Spleen (tissue), 11 donors: ENCODE data around the gene APP. TPM values are rescaled to one million over a fixed set of nuclear protein-coding genes. Genes with fewer than 3 reads are reported as not detected.

Source experiments
- DNase-seq: peaks from one replicate; pipeline ENCODE4 v3.0.0-alpha.2; 2020
- H3K27ac ChIP-seq, 8 donors: fragments of 200-600 bp; sonication (generic) in 7 of 8; 1 replicate in 4 of 8; 2 replicates in 4 of 8; pipeline versions ENCODE4 v1.5.0 to v1.8.0; 2016 to 2021; ENCODE audit warnings: inconsistent platforms in 4 of 8, mild to moderate bottlenecking in 4 of 8, moderate library complexity in 1 of 8
- H3K27me3 ChIP-seq, 7 donors: fragments of 200-600 bp; sonication (generic) in 6 of 7; replicated peaks in 1 of 7; 1 replicate in 4 of 7; 2 replicates in 3 of 7; pipeline versions ENCODE4 v1.5.0 to v1.8.0; 2016 to 2021; ENCODE audit warnings: inconsistent platforms in 3 of 7, mild to moderate bottlenecking in 1 of 7
- H3K36me3 ChIP-seq, 6 donors: fragments of 200-600 bp; sonication (generic) in 5 of 6; 1 replicate in 4 of 6; 2 replicates in 2 of 6; pipeline versions ENCODE4 v1.5.0 to v1.8.0; 2016 to 2021; ENCODE audit warnings: inconsistent platforms in 2 of 6
- H3K4me1 ChIP-seq, 6 donors: fragments of 200-600 bp; sonication (generic) in 5 of 6; 1 replicate in 3 of 6; 2 replicates in 3 of 6; pipeline versions ENCODE4 v1.5.0 to v1.8.0; 2016 to 2021; ENCODE audit warnings: inconsistent platforms in 3 of 6
- H3K4me3 ChIP-seq, 8 donors: fragments of 200-600 bp; sonication (generic) in 7 of 8; 1 replicate in 4 of 8; 2 replicates in 4 of 8; pipeline versions ENCODE4 v1.5.0 to v1.8.0; 2016 to 2021; ENCODE audit warnings: inconsistent platforms in 4 of 8, mild to moderate bottlenecking in 4 of 8, moderate library complexity in 2 of 8
- H3K9me3 ChIP-seq, 8 donors: fragments of 200-600 bp; sonication (generic) in 7 of 8; 1 replicate in 4 of 8; 2 replicates in 4 of 8; pipeline versions ENCODE4 v1.5.0 to v1.8.0; 2016 to 2021; ENCODE audit warnings: inconsistent platforms in 4 of 8
- CTCF ChIP-seq, 11 experiments: fragments of 200-600 bp in 7 of 11; fragments of 450-650 bp in 4 of 11; sonication (generic) in 4 of 11; IDR thresholded peaks in 8 of 11; conservative IDR thresholded peaks in 3 of 11; 1 replicate in 7 of 11; 2 replicates in 4 of 11; pipeline versions ENCODE4 v1.4.0 to v1.8.0; 2016 to 2021; ENCODE audit warnings: antibody characterized with exemption in 11 of 11, inconsistent platforms in 4 of 11, mild to moderate bottlenecking in 1 of 11
- POLR2A ChIP-seq, 3 donors: fragments of 450-650 bp; IDR thresholded peaks; one replicate each; pipeline ENCODE4 v1.5.1; 2017; ENCODE audit warnings: antibody characterized with exemption in 3 of 3, mild to moderate bottlenecking in 1 of 3
- POLR2AphosphoS5 ChIP-seq, 3 donors: sonication (generic); formaldehyde crosslinking; IDR thresholded peaks; one replicate each; pipeline ENCODE4 v1.5.1; 2017; ENCODE audit warnings: antibody characterized with exemption in 3 of 3
- WGBS, 5 donors: extraction: QIAGEN DNeasy Blood & Tissue Kit in 3 of 5; methylation state at CpG; one replicate each; pipeline versions ENCODE4 v1.1.5 to v1.1.7; 2013 to 2018; 5-methylcytosine and 5-hydroxymethylcytosine counted together
- intact Hi-C: fragments of 100-400 bp; cut with DNase I; formaldehyde crosslinking; loops from one replicate; pipeline ENCODE4 v1.15.0; 2023; ENCODE audit warnings: low total_unique reads
- polyA plus RNA-seq, 3 donors: library from polyadenylated mRNA; stranded (reverse); fragments of 200-250 nt; gene quantifications; one replicate each; pipeline ENCODE4 v1.2.1, GENCODE V29; 2013
- total RNA-seq, 7 donors: library from RNA; depleted of rRNA in 3 of 7; stranded (reverse); fragments of >200 nt in 3 of 7; fragmentation: NEBNext Ultra II Directional in 4 of 7; extraction: Animal tissue kit (Norgen Biotek cat#: 25700) in 4 of 7; gene quantifications; one replicate each; pipeline versions ENCODE4 v1.1.0 to v1.2.1, GENCODE V29; 2016 to 2021
- donor health status: healthy with polysubstance abuse.
- donor health status: DM: no; HTN: no; CAD: no; lungs with moderate emphysema.
- donor health status: DM: no; HTN: no; CAD: no.
- donor health status: Bipolar disorder and iron deficiency.
- donor health status: healthy.
- donor health status: DM: no; HTN: no; CAD: no.
- donor health status: DM: yes; HTN: yes; CAD: no.

The APP gene
- total and polyA plus RNA-seq, 10 donors, result 25.3 to 398 (median 282) TPM

DNA sequence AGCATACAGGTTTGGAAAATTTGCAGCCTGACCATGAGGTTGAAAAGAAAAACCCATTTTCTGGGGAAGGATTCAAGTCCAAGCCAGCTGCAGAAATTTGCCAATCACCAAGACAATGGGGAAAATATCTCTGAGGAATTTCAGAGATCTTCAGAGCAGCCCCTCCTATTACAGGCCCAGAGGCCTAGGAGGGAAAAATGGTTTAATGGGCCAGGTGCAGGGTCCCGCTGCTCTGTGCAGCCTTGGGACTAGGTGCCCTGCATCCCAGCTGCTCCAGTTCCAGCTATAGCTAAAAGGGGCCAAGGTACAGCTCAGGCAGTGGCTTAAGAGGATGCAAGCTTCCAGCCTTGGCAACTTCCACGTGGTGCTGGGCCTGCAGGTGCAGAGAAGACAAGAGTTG lies 322.3 kb downstream of the APP start:
- intact Hi-C loops, result no loop called here
- Histone ChIP-seq H3K36me3 (no peaks in the 10 kb centered on the region), H3K27ac (no peak overlapping the region), H3K4me1 (no peaks in the 10 kb centered on the region), H3K27me3 (no peaks in the 10 kb centered on the region), H3K4me3 (no peak overlapping the region), H3K9me3 (peaks cover 0 to 17% (median 4%) of the 10 kb centered on the region in 8 donors)
- 49 to 70% (median 61%) methylated on average over 2 of the region's 2 CpGs for WGBS, 5 donors
- DNase-seq, result no peak
- TF ChIP-seq POLR2AphosphoS5 (IDR thresholded peaks at IDR 0.05) (no peak), POLR2A (IDR thresholded peaks at IDR 0.05) (no peak), CTCF (IDR thresholded peaks at IDR 0.05 in 8 of 11, conservative IDR thresholded peaks at IDR 0.05 in 3 of 11) (no peak)

DNA sequence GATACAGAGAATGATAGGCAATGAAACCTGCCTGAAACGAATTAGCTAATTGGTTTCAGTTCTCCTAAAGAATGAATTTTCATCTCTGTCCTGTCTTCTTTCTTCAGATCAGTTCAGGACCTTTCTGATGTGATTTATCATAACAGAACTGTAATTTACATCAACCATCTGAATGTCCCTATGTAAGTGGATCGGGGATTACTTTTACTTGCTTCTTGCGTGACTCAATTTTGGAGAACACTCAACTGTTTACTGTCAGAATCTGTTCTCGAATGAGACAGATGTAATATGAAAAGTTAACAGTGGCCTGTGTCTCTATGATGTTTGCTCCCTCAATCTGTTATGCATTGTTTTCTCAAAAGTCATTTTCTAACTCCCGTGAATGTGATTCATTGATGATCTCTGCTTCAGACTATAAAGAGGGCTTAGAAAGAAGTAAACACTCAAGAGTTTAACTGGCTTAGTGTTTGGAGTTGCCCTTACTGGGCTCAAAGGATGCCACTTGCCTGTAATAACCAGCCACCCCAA lies 324.8 kb downstream of the APP start:
- intact Hi-C loops, result no loop called here
- no peaks in the 10 kb centered on the region for H3K4me1 ChIP-seq
- peaks cover 0 to 19% (median 4%) of the 10 kb centered on the region in 8 donors for H3K9me3 ChIP-seq
- no peaks in the 10 kb centered on the region for H3K36me3 ChIP-seq
- H3K27ac ChIP-seq, result no peak overlapping the region
- H3K27me3 ChIP-seq, result peaks cover 0 to 5% (median 0%) of the 10 kb centered on the region in 7 donors
- DNase-seq, result no peak
- 46 to 74% (median 67%) methylated on average over 5 of the region's 5 CpGs for WGBS, 5 donors
- TF ChIP-seq CTCF (IDR thresholded peaks at IDR 0.05 in 8 of 11, conservative IDR thresholded peaks at IDR 0.05 in 3 of 11) (no peak), POLR2AphosphoS5 (IDR thresholded peaks at IDR 0.05) (no peak), POLR2A (IDR thresholded peaks at IDR 0.05) (no peak)
- H3K4me3 ChIP-seq, result no peak overlapping the region

GRCh38 chr21:25842925-25843324 lies 327.6 kb downstream of the APP start:
- no peaks in the 10 kb centered on the region for H3K4me1 ChIP-seq
- H3K27me3 ChIP-seq, result peaks cover 0 to 5% (median 0%) of the 10 kb centered on the region in 7 donors
- WGBS, 5 donors, result 51 to 57% (median 54%) methylated on average over 3 of the region's 3 CpGs

DNA sequence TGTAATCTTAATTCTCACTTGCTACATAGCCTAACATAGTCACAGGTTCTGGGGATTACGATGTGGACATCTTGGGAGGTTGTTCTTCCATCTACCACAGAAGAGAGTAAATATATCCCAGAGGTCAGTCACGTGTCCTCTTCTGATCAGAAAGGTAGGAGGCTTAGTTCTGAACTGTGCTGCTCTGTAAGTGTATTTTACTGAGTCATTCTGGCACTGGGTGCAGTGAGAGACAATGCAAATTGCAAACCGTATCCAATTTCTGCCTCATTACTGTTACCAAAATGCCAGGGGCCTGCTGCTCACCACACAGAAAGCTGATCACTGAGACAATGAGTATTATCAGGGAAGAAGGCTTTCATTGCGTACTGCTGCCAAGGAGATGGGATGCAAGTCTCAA lies 331.8 kb downstream of the APP start:
- Histone ChIP-seq H3K27me3 (peaks cover 0 to 5% (median 0%) of the 10 kb centered on the region in 7 donors), H3K4me1 (no peaks in the 10 kb centered on the region), H3K27ac (no peak overlapping the region), H3K36me3 (no peaks in the 10 kb centered on the region), H3K9me3 (peaks cover 0 to 32% (median 14%) of the 10 kb centered on the region in 8 donors), H3K4me3 (no peak overlapping the region)
- 83 to 91% (median 88%) methylated on average over 4 of the region's 4 CpGs for WGBS, 5 donors
- no peak for DNase-seq
- TF ChIP-seq CTCF (IDR thresholded peaks at IDR 0.05 in 8 of 11, conservative IDR thresholded peaks at IDR 0.05 in 3 of 11) (no peak), POLR2AphosphoS5 (IDR thresholded peaks at IDR 0.05) (no peak), POLR2A (IDR thresholded peaks at IDR 0.05) (no peak)
- intact Hi-C loops, result no loop called here

More at GRCh38 chr21:25842925-25843324, 327.6 kb downstream of the APP start:
- Histone ChIP-seq H3K4me3 (no peak overlapping the region), H3K36me3 (no peaks in the 10 kb centered on the region), H3K9me3 (peaks cover 0 to 35% (median 14%) of the 10 kb centered on the region in 8 donors), H3K27ac (no peak overlapping the region)
- TF ChIP-seq POLR2A (IDR thresholded peaks at IDR 0.05) (no peak), CTCF (IDR thresholded peaks at IDR 0.05 in 8 of 11, conservative IDR thresholded peaks at IDR 0.05 in 3 of 11) (no peak), POLR2AphosphoS5 (IDR thresholded peaks at IDR 0.05) (no peak)
- intact Hi-C loops, result no loop called here
- no peak for DNase-seq
